Trophoblast cell (in vitro differentiated cells and primary cell): ENCODE results near the gene KCNB1.
A peak's percentile ranks its signal among the peaks of the same experiment; 100 is the strongest.
"Not testable (repeated sequence)": the region's sequence is repeated elsewhere in the genome, so short reads cannot be mapped to it uniquely, and the experiment has no call there.

ENCODE experiments used
- DNase-seq, 2 donors: peaks; one replicate each; pipeline ENCODE4 v3.0.0-alpha.2; 2016
- H2AFZ ChIP-seq: 2 replicates; pipeline ENCODE4 v1.6.1; 2013; ENCODE audit warnings: low read length, moderate library complexity, mild to moderate bottlenecking; ENCODE audit not compliant: insufficient read depth, poor library complexity
- H2AK5ac ChIP-seq: 2 replicates; pipeline ENCODE4 v1.6.1; 2013; ENCODE audit warnings: mild to moderate bottlenecking, low read length
- H2BK120ac ChIP-seq: 2 replicates; pipeline ENCODE4 v1.6.1; 2013; ENCODE audit warnings: low read length, mild to moderate bottlenecking, moderate library complexity; ENCODE audit not compliant: insufficient read depth, poor library complexity
- H2BK12ac ChIP-seq: 2 replicates; pipeline ENCODE4 v1.6.1; 2013; ENCODE audit warnings: mild to moderate bottlenecking, low read length, moderate library complexity
- H2BK5ac ChIP-seq: 2 replicates; pipeline ENCODE4 v1.6.1; 2013; ENCODE audit warnings: low read length, low read depth, moderate library complexity, mild to moderate bottlenecking; ENCODE audit not compliant: poor library complexity
- H3K14ac ChIP-seq: 2 replicates; pipeline ENCODE4 v1.6.1; 2013; ENCODE audit warnings: mild to moderate bottlenecking, low read length
- H3K18ac ChIP-seq: 2 replicates; pipeline ENCODE4 v1.6.1; 2013; ENCODE audit warnings: mild to moderate bottlenecking, low read length
- H3K23ac ChIP-seq: 2 replicates; pipeline ENCODE4 v1.6.1; 2013; ENCODE audit warnings: low read length
- H3K27ac ChIP-seq: 2 replicates; pipeline ENCODE4 v1.5.1; 2013; ENCODE audit warnings: low read depth, mild to moderate bottlenecking, inconsistent platforms, low read length, moderate library complexity
- H3K27me3 ChIP-seq: 2 replicates; pipeline ENCODE4 v1.6.1; 2013; ENCODE audit warnings: inconsistent platforms, mild to moderate bottlenecking, low read length, moderate library complexity; ENCODE audit not compliant: insufficient read depth
- H3K36me3 ChIP-seq, 2 experiments: 1 replicate in 1 of 2; 2 replicates in 1 of 2; pipeline ENCODE4 v1.6.1; 2013; ENCODE audit warnings: low read length in 2 of 2, mild to moderate bottlenecking in 2 of 2, moderate library complexity in 1 of 2; ENCODE audit not compliant: insufficient read depth in 2 of 2, control insufficient read depth in 1 of 2
- H3K4ac ChIP-seq: 2 replicates; pipeline ENCODE4 v1.6.1; 2013; ENCODE audit warnings: low read depth, mild to moderate bottlenecking, low read length, moderate library complexity
- H3K4me1 ChIP-seq, 2 experiments: 1 replicate in 1 of 2; 2 replicates in 1 of 2; pipeline ENCODE4 v1.6.1; 2013; ENCODE audit warnings: low read length in 2 of 2, mild to moderate bottlenecking in 2 of 2, moderate library complexity in 1 of 2; ENCODE audit not compliant: insufficient read depth in 2 of 2, control insufficient read depth in 1 of 2
- H3K4me2 ChIP-seq: 2 replicates; pipeline ENCODE4 v1.6.1; 2013; ENCODE audit warnings: inconsistent platforms, mild to moderate bottlenecking, low read length, moderate library complexity
- H3K4me3 ChIP-seq: 2 replicates; pipeline ENCODE4 v1.5.1; 2013; ENCODE audit warnings: mild to moderate bottlenecking, low read depth, low read length, inconsistent platforms
- H3K79me1 ChIP-seq: one replicate; pipeline ENCODE4 v1.6.1; 2013; ENCODE audit warnings: low read length
- H3K79me2 ChIP-seq: 2 replicates; pipeline ENCODE4 v1.6.1; 2013; ENCODE audit warnings: low read length, mild to moderate bottlenecking; ENCODE audit not compliant: control insufficient read depth, insufficient read depth, poor library complexity
- H3K9ac ChIP-seq: 2 replicates; pipeline ENCODE4 v1.6.1; 2013; ENCODE audit warnings: mild to moderate bottlenecking, low read length
- H3K9me3 ChIP-seq: 2 replicates; pipeline ENCODE4 v1.6.1; 2013; ENCODE audit warnings: low read depth, mild to moderate bottlenecking, control low read depth, inconsistent platforms, low read length; ENCODE audit not compliant: insufficient read depth
- H4K12ac ChIP-seq: 2 replicates; pipeline ENCODE4 v1.6.1; 2013; ENCODE audit warnings: low read depth, mild to moderate bottlenecking, low read length, moderate library complexity
- H4K8ac ChIP-seq: 2 replicates; pipeline ENCODE4 v1.6.1; 2013; ENCODE audit warnings: low read depth, mild to moderate bottlenecking, low read length, moderate library complexity
- H4K91ac ChIP-seq: one replicate; pipeline ENCODE4 v1.6.1; 2013; ENCODE audit warnings: low read depth, mild to moderate bottlenecking, low read length, moderate library complexity
- WGBS: extraction: QIAGEN DNeasy Blood & Tissue Kit; methylation state at CpG from one replicate; pipeline ENCODE4 v1.1.7; 2013; ENCODE audit warnings: missing lambda C conversion rate; ENCODE audit not compliant: insufficient read length, insufficient coverage; ENCODE audit errors: extremely low coverage; 5-methylcytosine and 5-hydroxymethylcytosine counted together

The KCNB1 gene

GRCh38 chr20:49318091-49318429 is 164.4 kb downstream of the KCNB1 start:
- Histone ChIP-seq H2BK120ac (no peak overlapping the region), H4K8ac (no peak overlapping the region), H3K4ac (no peak overlapping the region), H2AFZ (no peak overlapping the region), H3K4me3 (no peak overlapping the region), H3K79me1 (no peaks in the 10 kb centered on the region), H3K23ac (no peak overlapping the region), H3K9me3 (no peaks in the 10 kb centered on the region), H3K4me2 (peak overlapping the region; percentile 50), H2AK5ac (no peak overlapping the region), H3K4me1 (peaks cover 4 to 7% of the 10 kb centered on the region in 2 experiments), H3K79me2 (no peaks in the 10 kb centered on the region), H2BK5ac (no peak overlapping the region), H3K27me3 (peaks cover 28% of the 10 kb centered on the region), H4K12ac (no peak overlapping the region), H3K14ac (no peak overlapping the region), H3K27ac (no peak overlapping the region), H3K36me3 (no peaks in the 10 kb centered on the region), H3K9ac (no peak overlapping the region), H3K18ac (no peak overlapping the region), H4K91ac (no peak overlapping the region), H2BK12ac (no peak overlapping the region)
- DNase-seq, result no peak
- no CpG with 5 or more reads among the region's 23 CpGs for WGBS

- H3K79me2 ChIP-seq, result no peaks in the 10 kb centered on the region
- peaks cover 28% of the 10 kb centered on the region for H3K27me3 ChIP-seq
- no peak overlapping the region for H2AFZ ChIP-seq
- no peak overlapping the region for H3K18ac ChIP-seq
- H3K9me3 ChIP-seq, result no peaks in the 10 kb centered on the region
- no peak overlapping the region for H3K4me3 ChIP-seq
- no peak overlapping the region for H2AK5ac ChIP-seq
- H3K36me3 ChIP-seq, result no peaks in the 10 kb centered on the region
- peaks cover 4 to 7% of the 10 kb centered on the region in 2 experiments for H3K4me1 ChIP-seq
- no peak overlapping the region for H4K91ac ChIP-seq
- no peak overlapping the region for H3K4ac ChIP-seq
- H3K23ac ChIP-seq, result no peak overlapping the region
- no peak overlapping the region for H3K4me2 ChIP-seq
- H3K14ac ChIP-seq, result no peak overlapping the region
- no peaks in the 10 kb centered on the region for H3K79me1 ChIP-seq
- no peak for DNase-seq
- H2BK12ac ChIP-seq, result no peak overlapping the region
- H3K9ac ChIP-seq, result no peak overlapping the region
- no CpG with 5 or more reads among the region's 2 CpGs for WGBS
- no peak overlapping the region for H2BK120ac ChIP-seq
- no peak overlapping the region for H3K27ac ChIP-seq
- no peak overlapping the region for H2BK5ac ChIP-seq
- no peak overlapping the region for H4K8ac ChIP-seq
- H4K12ac ChIP-seq, result no peak overlapping the region
Measured at GRCh38 chr20:49316704-49317103, 165.8 kb downstream of the KCNB1 start.

DNA sequence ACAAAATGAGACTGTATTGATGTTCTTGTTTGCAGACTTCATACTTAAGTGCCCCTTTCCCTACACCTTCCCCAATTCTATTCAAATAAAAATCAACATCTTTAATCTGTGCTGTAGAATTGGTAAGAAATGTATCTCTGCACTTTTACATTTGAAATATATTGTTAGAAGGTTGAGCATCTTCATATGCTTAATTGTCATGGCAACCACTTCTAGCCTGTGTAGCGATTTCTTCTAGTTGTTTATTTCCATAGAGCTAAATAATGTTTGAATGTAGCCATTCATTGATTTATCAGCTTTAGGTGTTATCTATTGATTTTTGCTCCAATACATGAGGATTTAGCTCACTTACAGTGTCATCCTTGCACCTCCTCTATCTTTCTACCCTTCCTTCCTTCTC is 166.9 kb downstream of the KCNB1 start:
- no peak overlapping the region for H2BK12ac ChIP-seq
- no peak overlapping the region for H2BK120ac ChIP-seq
- H3K9ac ChIP-seq, result no peak overlapping the region
- H3K18ac ChIP-seq, result no peak overlapping the region
- no peak overlapping the region for H4K91ac ChIP-seq
- no peak overlapping the region for H3K4me2 ChIP-seq
- no peaks in the 10 kb centered on the region for H3K79me2 ChIP-seq
- H3K79me1 ChIP-seq, result no peaks in the 10 kb centered on the region
- WGBS, result no CpG with 5 or more reads among the region's 1 CpG
- H3K14ac ChIP-seq, result no peak overlapping the region
- DNase-seq, result no peak
- H2AFZ ChIP-seq, result no peak overlapping the region
- peaks cover under 1% of the 10 kb centered on the region for H3K9me3 ChIP-seq
- H4K12ac ChIP-seq, result no peak overlapping the region
- H3K27ac ChIP-seq, result no peak overlapping the region
- H4K8ac ChIP-seq, result no peak overlapping the region
- no peak overlapping the region for H3K4me3 ChIP-seq
- H2BK5ac ChIP-seq, result no peak overlapping the region
- H3K4ac ChIP-seq, result no peak overlapping the region
- no peaks in the 10 kb centered on the region for H3K36me3 ChIP-seq
- H2AK5ac ChIP-seq, result no peak overlapping the region
- H3K23ac ChIP-seq, result no peak overlapping the region
- H3K27me3 ChIP-seq, result peaks cover 28% of the 10 kb centered on the region
- peaks cover 4 to 7% of the 10 kb centered on the region in 2 experiments for H3K4me1 ChIP-seq

- H2AFZ ChIP-seq, H4K91ac ChIP-seq, H2AK5ac ChIP-seq, H3K4me1 ChIP-seq, H3K4ac ChIP-seq, H3K27ac ChIP-seq, H4K8ac ChIP-seq, H4K12ac ChIP-seq, H3K9ac ChIP-seq, H3K14ac ChIP-seq, H2BK120ac ChIP-seq, H2BK5ac ChIP-seq, H3K18ac ChIP-seq, H3K9me3 ChIP-seq, H3K79me1 ChIP-seq, H2BK12ac ChIP-seq, H3K4me2 ChIP-seq, H3K36me3 ChIP-seq, DNase-seq, H3K79me2 ChIP-seq, H3K23ac ChIP-seq, H3K4me3 ChIP-seq: not testable (repeated sequence)
- H3K27me3 ChIP-seq, result peaks cover 20% of the 10 kb centered on the region
- no CpG with 5 or more reads among the region's 2 CpGs for WGBS
Measured at GRCh38 chr20:49314052-49314451, 168.4 kb downstream of the KCNB1 start.
